CD4-positive, alpha-beta T cell (primary cell): ENCODE results near the gene CDC42BPA. TPM values are rescaled to one million over a fixed set of nuclear protein-coding genes. Genes with fewer than 3 reads are reported as not detected.

Experiments
- ATAC-seq: fragments of 200-7000 bp; cut with Tn5 transposase; one replicate; pipeline ENCODE4 v1.10.0; 2022; ENCODE audit warnings: mild to moderate bottlenecking; ENCODE audit not compliant: poor library complexity
- CTCF ChIA-PET: fragments of 350-600 bp; sonication (Branson Sonifier 250); formaldehyde crosslinking; loops from one replicate; lab custom pipeline; 2021; ENCODE audit warnings: antibody characterized with exemption, inconsistent platforms; lab: Charles Lee
- POLR2A ChIA-PET: fragments of 350-600 bp; sonication (Branson Sonifier 250); formaldehyde crosslinking; loops from one replicate; lab custom pipeline; 2021; ENCODE audit warnings: antibody characterized with exemption, inconsistent platforms; lab: Charles Lee
- DNase-seq, 14 experiments: peaks; one replicate each; pipeline ENCODE4 v3.0.0-alpha.2; 2013 to 2020; ENCODE audit warnings: mixed read lengths in 2 of 14
- H3K27ac ChIP-seq, 2 donors: one replicate each; pipeline versions ENCODE4 v1.5.1 to v1.7.0; 2013; ENCODE audit warnings: low read length in 2 of 2, low read depth in 1 of 2, mild to moderate bottlenecking in 1 of 2
- H3K27me3 ChIP-seq, 2 experiments: 1 replicate in 1 of 2; 2 replicates in 1 of 2; pipeline versions ENCODE4 v1.6.1 to v1.7.0; 2013; ENCODE audit warnings: low read length in 2 of 2, control low read depth in 1 of 2, mild to moderate bottlenecking in 1 of 2, moderate library complexity in 1 of 2; ENCODE audit not compliant: insufficient read depth in 2 of 2, control insufficient read depth in 1 of 2
- H3K36me3 ChIP-seq: one replicate; pipeline ENCODE4 v1.6.1; 2013; ENCODE audit warnings: low read length, control low read depth; ENCODE audit not compliant: insufficient read depth
- H3K4me1 ChIP-seq: one replicate; pipeline ENCODE4 v1.6.1; 2013; ENCODE audit warnings: low read length, control low read depth; ENCODE audit not compliant: insufficient read depth
- H3K4me3 ChIP-seq: one replicate; pipeline ENCODE4 v1.5.1; 2013; ENCODE audit warnings: mild to moderate bottlenecking, low read length, moderate library complexity
- H3K9me3 ChIP-seq, 2 experiments: 1 replicate in 1 of 2; 2 replicates in 1 of 2; pipeline versions ENCODE4 v1.6.1 to v1.7.0; 2013; ENCODE audit warnings: low read length in 2 of 2, mild to moderate bottlenecking in 2 of 2, control low read depth in 1 of 2, moderate library complexity in 1 of 2; ENCODE audit not compliant: control insufficient read depth in 1 of 2, insufficient read depth in 1 of 2
- H3K27ac Mint-ChIP-seq: one replicate; pipeline ENCODE4 v1.8.0; 2020; ENCODE audit warnings: mixed read lengths
- H3K27me3 Mint-ChIP-seq: one replicate; pipeline ENCODE4 v1.8.0; 2021; ENCODE audit warnings: mixed read lengths
- H3K36me3 Mint-ChIP-seq: one replicate; pipeline ENCODE4 v1.8.0; 2021; ENCODE audit warnings: low read depth, mixed read lengths
- H3K4me1 Mint-ChIP-seq: one replicate; pipeline ENCODE4 v1.8.0; 2021; ENCODE audit warnings: low read depth, mixed read lengths
- H3K4me3 Mint-ChIP-seq: one replicate; pipeline ENCODE4 v1.8.0; 2020; ENCODE audit warnings: mild to moderate bottlenecking, mixed read lengths
- H3K9me3 Mint-ChIP-seq: one replicate; pipeline ENCODE4 v1.8.0; 2020; ENCODE audit warnings: mixed read lengths
- intact Hi-C, 2 experiments: fragments of 100-400 bp; cut with DNase I in 1 of 2; cut with micrococcal nuclease in 1 of 2; formaldehyde crosslinking; loops; one replicate each; pipeline versions ENCODE4 v1.15.1 to v1.9.0; 2023 to 2025; cut with DNase I, micrococcal nuclease
- polyA plus RNA-seq, 2 donors: library from polyadenylated mRNA; unstranded; fragments of 120-200 nt; gene quantifications; one replicate each; pipeline ENCODE4 v1.2.1, GENCODE V29; 2013
- total RNA-seq, 174 experiments: library from RNA in 2 of 174; stranded (reverse) in 2 of 174; gene quantifications; one replicate each; pipeline ENCODE4 v1.2.3 and lab custom pipeline; 2021 to 2026
- TF ChIP-seq, protein P1 (sequence below): fragments of 200-600 bp; IDR thresholded peaks from one replicate; pipeline ENCODE4 v1.8.0; 2022; ENCODE audit warnings: antibody characterized with exemption, mild to moderate bottlenecking

CDC42BPA gene, protein sequence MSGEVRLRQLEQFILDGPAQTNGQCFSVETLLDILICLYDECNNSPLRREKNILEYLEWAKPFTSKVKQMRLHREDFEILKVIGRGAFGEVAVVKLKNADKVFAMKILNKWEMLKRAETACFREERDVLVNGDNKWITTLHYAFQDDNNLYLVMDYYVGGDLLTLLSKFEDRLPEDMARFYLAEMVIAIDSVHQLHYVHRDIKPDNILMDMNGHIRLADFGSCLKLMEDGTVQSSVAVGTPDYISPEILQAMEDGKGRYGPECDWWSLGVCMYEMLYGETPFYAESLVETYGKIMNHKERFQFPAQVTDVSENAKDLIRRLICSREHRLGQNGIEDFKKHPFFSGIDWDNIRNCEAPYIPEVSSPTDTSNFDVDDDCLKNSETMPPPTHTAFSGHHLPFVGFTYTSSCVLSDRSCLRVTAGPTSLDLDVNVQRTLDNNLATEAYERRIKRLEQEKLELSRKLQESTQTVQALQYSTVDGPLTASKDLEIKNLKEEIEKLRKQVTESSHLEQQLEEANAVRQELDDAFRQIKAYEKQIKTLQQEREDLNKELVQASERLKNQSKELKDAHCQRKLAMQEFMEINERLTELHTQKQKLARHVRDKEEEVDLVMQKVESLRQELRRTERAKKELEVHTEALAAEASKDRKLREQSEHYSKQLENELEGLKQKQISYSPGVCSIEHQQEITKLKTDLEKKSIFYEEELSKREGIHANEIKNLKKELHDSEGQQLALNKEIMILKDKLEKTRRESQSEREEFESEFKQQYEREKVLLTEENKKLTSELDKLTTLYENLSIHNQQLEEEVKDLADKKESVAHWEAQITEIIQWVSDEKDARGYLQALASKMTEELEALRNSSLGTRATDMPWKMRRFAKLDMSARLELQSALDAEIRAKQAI (N-terminal part only)
- total RNA-seq (1 to 10 TPM; 2.2 to 3.0 TPM), total RNA-seq (lab: John Stamatoyannopoulos, UW) (0 to 9.1 (median 1.7) reads per million in 172 experiments)
- 0.20 TPM for polyA plus RNA-seq (2013, experiment 1 of 2)
- polyA plus RNA-seq (2013, experiment 2 of 2) = 0.83 TPM

DNA sequence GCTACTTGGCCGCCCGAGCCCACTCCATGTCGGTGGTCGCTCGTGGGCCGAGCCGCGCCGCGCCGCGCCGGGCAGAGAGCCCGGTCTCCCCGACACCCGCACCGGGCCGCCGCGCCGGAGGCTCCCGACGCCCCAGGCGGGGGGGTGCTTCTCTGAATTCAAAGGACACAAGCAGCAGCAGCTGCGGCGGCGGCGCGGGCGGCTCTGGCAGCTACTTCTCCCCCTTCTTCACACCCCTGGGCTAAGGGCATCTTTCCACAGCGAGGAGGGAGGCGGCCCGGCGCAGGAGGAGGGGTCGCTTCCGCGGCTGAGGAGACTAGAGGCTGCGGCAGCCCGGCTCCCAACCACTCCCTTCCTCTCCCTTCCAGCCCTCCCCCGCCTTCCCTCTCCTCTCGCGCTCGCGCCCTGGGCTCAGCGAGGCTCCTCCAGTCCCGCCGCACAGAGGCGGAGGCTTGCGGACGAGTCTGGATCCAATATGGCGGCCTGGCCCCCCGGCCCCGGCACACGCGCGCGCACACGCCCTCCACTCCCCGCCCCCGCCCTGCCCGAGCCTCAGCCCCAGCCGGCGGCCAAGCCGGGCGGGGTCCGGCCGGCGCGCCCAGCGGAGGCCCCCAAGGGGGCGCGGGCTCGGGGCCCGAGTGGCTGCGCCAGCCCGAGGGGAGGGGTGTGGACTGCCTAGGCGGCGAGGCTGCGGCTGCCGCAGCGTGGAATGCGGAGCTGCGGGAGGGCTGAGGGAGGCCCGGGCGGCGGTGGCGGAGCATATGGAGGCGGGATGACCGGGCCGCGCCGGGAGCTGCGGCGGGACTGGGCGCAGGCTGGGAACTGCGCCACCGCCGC lies at the start of gene CDC42BPA:
CDC42BPA (minus strand) TSS at position 477 of the 837 bp plus-strand sequence. CDS start 1,310 bp downstream, outside the sequence.
- Mint-ChIP-seq H3K36me3 (no peaks in the 10 kb centered on the region), H3K4me3 (peak within 1 kb of the TSS; percentile 87), H3K9me3 (no peaks in the 10 kb centered on the region), H3K4me1 (peaks cover 8% of the 10 kb centered on the region), H3K27ac (peak within 1 kb of the TSS; percentile 49), H3K27me3 (peaks cover 67% of the 10 kb centered on the region)
- intact Hi-C loops = no loop called here
- no peaks in the 10 kb centered on the region for H3K36me3 ChIP-seq
- DNase-seq (peak in 11 of 14 experiments; percentile 2 to 52 (median 18)), ATAC-seq (peak; percentile 72)
- CTCF ChIA-PET = no interaction called here
- H3K27me3 ChIP-seq = peaks cover 14 to 44% of the 10 kb centered on the region in 2 experiments
- H3K4me3 ChIP-seq = peak within 1 kb of the TSS; percentile 64
- H3K4me1 ChIP-seq = peaks cover 10% of the 10 kb centered on the region
- H3K27ac ChIP-seq = no peak within 1 kb of the TSS
- POLR2A ChIA-PET = interaction anchor here (0.6 to 1.3 kb wide), 3 partner anchors 12 to 378 kb away, joined by 3 to 8 read pairs (median 3); partner anchors contain the start of gene COQ8A
- no peaks in the 10 kb centered on the region for H3K9me3 ChIP-seq
- TF ChIP-seq, protein P1, sequence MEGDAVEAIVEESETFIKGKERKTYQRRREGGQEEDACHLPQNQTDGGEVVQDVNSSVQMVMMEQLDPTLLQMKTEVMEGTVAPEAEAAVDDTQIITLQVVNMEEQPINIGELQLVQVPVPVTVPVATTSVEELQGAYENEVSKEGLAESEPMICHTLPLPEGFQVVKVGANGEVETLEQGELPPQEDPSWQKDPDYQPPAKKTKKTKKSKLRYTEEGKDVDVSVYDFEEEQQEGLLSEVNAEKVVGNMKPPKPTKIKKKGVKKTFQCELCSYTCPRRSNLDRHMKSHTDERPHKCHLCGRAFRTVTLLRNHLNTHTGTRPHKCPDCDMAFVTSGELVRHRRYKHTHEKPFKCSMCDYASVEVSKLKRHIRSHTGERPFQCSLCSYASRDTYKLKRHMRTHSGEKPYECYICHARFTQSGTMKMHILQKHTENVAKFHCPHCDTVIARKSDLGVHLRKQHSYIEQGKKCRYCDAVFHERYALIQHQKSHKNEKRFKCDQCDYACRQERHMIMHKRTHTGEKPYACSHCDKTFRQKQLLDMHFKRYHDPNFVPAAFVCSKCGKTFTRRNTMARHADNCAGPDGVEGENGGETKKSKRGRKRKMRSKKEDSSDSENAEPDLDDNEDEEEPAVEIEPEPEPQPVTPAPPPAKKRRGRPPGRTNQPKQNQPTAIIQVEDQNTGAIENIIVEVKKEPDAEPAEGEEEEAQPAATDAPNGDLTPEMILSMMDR = no peak

DNA sequence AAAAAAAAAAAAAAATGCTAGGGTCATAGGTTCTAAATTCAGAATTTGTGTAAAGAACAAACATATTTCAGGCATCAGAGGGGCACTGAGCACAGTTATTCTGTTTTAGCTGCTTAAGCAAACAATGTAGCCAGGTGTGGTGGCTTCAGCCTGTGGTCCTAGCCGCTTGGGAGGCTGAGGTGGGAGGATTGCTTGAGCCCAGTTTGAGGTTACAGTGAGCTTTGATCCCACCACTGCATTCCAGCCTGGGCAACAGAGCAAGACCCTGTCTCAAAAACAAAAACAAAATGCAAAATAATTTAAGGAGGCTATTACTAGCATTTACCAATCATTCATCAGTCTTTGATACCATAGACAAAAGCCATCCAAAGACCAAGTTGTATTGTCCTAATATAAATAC lies 49.7 kb upstream of the CDC42BPA start:
- peaks cover 5% of the 10 kb centered on the region for H3K27me3 Mint-ChIP-seq
- no peak for ATAC-seq
- Histone ChIP-seq H3K9me3 (no peaks in the 10 kb centered on the region), H3K4me3 (no peak overlapping the region), H3K27ac (no peak overlapping the region), H3K36me3 (no peaks in the 10 kb centered on the region), H3K27me3 (no peaks in the 10 kb centered on the region), H3K4me1 (no peaks in the 10 kb centered on the region)
- TF ChIP-seq, protein P1 = no peak
- CTCF ChIA-PET = no interaction called here
- H3K9me3 Mint-ChIP-seq = no peaks in the 10 kb centered on the region
- POLR2A ChIA-PET = no interaction called here
- intact Hi-C loops = no loop called here
- no peak for DNase-seq
- no peak overlapping the region for H3K27ac Mint-ChIP-seq
- H3K36me3 Mint-ChIP-seq = no peaks in the 10 kb centered on the region
- no peaks in the 10 kb centered on the region for H3K4me1 Mint-ChIP-seq
- no peak overlapping the region for H3K4me3 Mint-ChIP-seq
